GM21447 (cell line): ENCODE data around the gene ZNG1C.
"Not testable (repeated sequence)": the region's sequence is repeated elsewhere in the genome, so short reads cannot be mapped to it uniquely, and the experiment has no call there.

Source experiments
- ATAC-seq: cut with Tn5 transposase; IDR thresholded peaks from one replicate; pipeline ENCODE4 v1.9.1; 2021; ENCODE audit not compliant: unreplicated experiment

ZNG1C gene

GRCh38 chr9:68241683-68242082, at the start of gene ZNG1C:
ZNG1C (plus strand) TSS chr9:68241983; CDS start chr9:68242032, 49 bp downstream.
- ATAC-seq, result not testable (repeated sequence)

- not testable (repeated sequence) for ATAC-seq
Measured at GRCh38 chr9:68242437-68242836, 654 bp downstream of the ZNG1C start.

DNA sequence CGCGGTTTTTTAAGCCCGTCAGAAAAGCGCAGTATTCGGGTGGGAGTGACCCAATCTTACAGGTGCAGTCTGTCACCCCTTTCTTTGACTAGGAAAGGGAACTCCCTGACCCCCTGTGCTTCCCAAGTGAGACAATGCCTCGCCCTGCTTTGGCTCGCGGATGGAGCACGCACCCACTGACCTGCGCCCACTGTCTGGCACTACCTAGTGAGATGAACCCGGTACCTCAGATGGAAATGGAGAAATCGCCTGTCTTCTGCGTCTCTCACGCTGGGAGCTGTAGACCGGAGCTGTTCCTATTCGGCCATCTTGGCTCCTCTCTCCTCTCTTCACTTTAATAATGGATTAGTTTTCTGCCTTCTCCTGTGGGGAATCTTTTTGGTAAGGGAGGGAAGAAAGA, 39.3 kb downstream of the ZNG1C start:
- ATAC-seq, result not testable (repeated sequence)

GRCh38 chr9:68302567-68302966, 60.8 kb downstream of the ZNG1C start, which contains the start of gene FOXD4L3:
FOXD4L3 (plus strand) TSS chr9:68302867; CDS start chr9:68302952, 85 bp downstream.
- not testable (repeated sequence) for ATAC-seq

DNA sequence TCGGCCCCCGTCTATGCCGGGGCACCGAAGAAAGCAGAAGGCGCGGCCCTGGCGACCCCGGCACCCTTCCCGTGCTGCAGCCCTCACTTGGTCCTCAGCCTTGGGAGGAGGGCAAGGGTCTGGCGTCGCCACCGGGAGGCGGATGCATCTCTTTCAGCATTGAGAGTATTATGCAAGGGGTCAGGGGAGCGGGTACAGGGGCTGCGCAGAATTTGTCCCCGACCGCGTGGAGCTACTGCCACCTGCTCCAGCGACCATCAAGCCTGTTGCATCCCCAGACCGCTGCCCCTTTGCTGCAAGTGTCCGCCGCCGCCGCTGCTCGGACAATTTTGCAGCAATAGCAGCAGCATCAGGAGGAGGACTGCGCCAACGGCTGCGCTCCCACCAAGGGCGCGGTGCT, 62.0 kb downstream of the ZNG1C start:
- ATAC-seq, result not testable (repeated sequence)

- not testable (repeated sequence) for ATAC-seq
Measured at GRCh38 chr9:68304212-68304611, 62.4 kb downstream of the ZNG1C start.

DNA sequence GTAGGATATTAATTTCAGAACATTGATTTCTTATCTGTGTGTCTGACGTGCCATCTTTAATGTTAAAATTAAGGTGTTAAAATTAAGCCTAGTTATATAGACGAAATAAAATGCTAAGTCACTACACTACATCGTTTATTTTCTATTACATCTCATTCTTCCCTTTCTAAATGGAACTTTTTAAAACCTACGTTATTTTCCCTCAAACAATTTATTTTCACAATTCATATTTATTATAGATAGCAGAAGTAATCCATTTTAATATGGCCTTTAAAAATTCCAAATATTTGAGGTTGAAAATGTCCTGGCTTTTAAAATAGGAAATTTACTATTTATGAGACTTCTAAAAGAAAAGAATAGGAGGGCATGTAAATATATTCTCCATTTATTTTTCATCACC, 63.0 kb downstream of the ZNG1C start:
- not testable (repeated sequence) for ATAC-seq

DNA sequence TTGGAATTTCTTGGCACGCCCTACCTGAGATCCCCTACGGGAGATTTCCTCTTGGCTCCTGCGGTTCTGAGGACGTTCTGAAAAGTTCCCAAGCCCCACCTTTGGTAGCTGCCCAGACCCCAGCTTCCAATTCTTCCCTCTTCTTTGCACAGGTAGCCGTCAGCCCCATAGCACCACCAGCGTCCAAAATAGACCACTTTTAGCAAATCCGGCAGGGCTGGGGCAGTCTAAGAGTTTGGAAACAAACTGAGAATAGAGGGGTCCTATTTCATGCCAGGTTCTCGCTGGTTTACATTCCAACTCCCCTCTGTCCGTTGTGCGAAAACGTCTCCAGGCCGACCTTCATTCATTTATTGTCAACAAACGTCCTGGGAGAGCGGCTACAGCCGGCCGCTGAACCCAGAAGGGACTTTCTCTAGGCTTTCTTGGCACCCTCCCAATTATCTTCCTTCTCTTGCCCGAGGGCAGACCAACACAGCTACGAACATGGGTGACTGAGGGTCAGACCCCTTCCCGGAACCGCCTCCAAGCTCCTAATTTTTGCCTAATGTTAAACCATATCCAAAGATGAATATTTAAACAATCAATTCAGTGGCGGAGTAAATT, 64.0 kb downstream of the ZNG1C start:
- not testable (repeated sequence) for ATAC-seq

DNA sequence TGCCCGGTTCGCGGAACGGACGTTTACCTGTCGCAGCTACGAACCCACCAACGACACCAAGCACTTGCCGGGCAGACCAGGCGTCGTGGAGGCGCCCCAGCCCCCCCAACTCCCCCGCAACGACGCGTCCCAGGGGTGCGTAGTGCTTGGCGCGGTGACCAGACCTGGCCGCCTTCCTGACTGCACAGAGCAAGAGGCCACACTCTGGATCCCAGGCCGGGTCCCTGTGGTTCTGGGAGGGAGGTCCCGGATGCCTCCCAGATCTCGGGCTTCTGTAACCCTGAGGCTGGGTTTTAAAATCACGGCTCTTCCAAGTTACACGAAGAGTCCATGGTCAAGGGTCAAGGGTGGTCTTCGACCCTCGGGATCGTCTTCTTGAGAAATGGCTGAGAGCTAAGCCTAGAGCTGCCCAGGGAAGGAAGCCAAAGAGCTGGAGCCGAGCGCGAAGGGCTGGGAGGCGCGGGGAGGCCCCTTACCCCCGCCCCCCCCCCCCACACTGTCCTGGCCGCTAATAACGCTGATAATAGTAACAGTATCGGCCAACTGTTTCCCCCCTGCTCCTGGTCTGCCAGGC, 64.7 kb downstream of the ZNG1C start:
- ATAC-seq, result not testable (repeated sequence)

- ATAC-seq, result not testable (repeated sequence)
Measured at GRCh38 chr9:68307127-68307526, 65.3 kb downstream of the ZNG1C start.

DNA sequence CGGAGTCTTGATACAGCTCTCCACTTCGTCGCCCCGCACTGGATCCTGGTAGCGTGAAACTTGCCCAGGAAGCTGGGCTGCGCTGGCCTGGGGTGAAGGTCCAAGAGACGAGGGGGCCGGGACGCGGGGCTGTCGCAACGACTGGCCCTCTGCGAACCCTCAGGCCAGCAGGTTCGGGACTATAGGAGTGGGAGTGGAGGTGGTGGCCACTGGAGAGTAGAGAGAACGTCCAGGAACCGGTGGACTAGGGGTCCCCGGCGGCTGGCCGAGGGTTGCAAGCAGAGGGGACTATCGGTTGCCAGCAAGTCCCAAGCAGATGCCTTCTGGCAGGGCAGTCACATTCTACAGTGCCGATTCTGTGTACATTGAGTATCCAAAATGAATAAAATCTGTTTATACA, 65.9 kb downstream of the ZNG1C start:
- ATAC-seq, result not testable (repeated sequence)

DNA sequence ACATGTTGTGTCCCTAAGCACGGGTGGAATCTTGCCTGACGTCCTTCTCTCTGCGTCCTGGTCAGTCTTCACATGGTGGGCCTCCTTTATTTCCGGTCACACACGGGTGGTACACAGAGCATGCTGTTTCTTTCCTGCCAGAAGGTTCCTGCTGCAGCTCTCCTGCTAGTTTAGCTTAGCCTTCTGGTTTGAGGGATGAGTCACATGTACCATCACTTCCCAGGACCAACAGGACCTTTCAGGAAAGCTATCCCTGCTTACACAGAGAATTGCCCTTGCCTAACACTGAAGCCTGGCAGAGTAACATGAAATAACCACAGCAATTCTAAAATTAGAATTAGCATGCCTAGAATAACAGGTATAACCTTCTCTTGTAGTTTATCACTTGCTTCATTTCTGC, 69.4 kb downstream of the ZNG1C start:
- not testable (repeated sequence) for ATAC-seq

- ATAC-seq, result not testable (repeated sequence)
Measured at GRCh38 chr9:68318209-68318608, 76.4 kb downstream of the ZNG1C start.

- not testable (repeated sequence) for ATAC-seq
Measured at GRCh38 chr9:68323749-68324148, 82.0 kb downstream of the ZNG1C start.

- ATAC-seq, result not testable (repeated sequence)
Measured at GRCh38 chr9:68324518-68324917, 82.7 kb downstream of the ZNG1C start.

DNA sequence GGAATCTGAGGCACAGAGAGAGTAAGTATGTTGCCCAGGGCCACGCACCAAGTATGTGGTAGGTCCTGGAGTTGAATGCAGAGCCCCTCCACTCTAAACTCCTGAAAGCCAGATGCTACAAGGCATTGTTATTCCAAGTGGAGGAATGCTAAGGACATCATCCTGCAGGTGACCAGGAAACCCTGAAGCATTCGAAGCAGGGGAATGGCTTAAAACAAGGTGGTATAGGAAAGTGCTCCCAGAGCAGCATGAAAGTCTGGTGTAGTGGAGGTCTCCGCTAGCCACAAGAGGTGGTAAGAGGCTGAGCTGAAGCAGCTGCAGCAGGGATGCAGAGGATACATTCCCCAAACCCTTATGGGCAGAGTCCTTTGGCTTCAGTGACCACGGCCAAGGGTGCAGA, 87.3 kb downstream of the ZNG1C start:
- not testable (repeated sequence) for ATAC-seq

DNA sequence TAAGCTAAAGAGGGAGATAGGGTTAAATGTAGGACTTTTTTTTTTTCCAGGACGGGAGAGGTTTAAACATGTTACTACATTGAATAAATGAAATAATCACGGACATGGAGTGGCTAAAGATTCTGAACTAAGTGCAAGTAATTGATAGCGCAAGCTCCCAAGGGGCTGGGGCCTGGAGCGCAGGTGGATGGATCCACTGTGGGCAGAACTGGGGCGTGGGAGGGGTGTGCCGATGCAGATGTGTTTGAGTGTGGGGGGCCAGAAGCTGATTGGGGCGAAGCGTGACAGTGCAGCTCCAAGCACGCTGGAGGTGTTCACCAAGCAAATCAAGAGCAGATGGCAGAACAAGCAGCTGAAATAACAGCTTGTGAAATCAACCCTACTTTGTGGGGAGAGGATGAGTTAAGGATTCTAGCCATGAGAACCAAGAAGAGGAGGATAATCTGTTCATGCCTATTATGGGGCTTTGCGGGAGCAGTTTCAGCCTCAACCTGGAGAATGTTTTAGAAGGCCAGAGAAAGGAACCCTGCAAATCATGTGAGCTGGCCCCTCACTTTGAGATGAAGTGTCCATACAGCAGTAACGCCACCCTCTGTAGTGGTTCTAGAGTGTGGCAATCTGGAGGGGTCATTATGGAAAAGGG, 88.9 kb downstream of the ZNG1C start:
- not testable (repeated sequence) for ATAC-seq

- not testable (repeated sequence) for ATAC-seq
Measured at GRCh38 chr9:68332122-68332521, 90.3 kb downstream of the ZNG1C start.

DNA sequence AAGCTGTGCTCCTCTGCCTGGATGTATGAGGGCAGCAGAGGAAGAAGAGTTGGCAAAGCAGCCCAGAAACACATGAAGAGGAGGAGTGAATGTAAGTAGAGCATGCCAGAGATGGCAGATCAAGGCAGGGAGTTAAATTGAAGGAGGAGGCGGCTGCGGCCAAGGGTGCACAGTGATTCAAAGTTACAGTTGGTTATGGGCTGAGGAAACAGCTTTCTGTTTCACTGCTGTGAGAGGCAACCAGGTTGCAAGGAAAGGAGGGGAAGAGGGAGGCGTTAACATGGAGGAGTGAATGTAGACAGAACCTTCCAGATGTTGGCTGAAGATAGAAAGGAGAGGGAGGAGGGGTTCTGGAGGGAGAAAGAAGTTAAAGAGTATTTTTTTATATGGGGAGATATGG, 94.2 kb downstream of the ZNG1C start:
- not testable (repeated sequence) for ATAC-seq

GRCh38 chr9:68336639-68337339, 95.0 kb downstream of the ZNG1C start:
- not testable (repeated sequence) for ATAC-seq

DNA sequence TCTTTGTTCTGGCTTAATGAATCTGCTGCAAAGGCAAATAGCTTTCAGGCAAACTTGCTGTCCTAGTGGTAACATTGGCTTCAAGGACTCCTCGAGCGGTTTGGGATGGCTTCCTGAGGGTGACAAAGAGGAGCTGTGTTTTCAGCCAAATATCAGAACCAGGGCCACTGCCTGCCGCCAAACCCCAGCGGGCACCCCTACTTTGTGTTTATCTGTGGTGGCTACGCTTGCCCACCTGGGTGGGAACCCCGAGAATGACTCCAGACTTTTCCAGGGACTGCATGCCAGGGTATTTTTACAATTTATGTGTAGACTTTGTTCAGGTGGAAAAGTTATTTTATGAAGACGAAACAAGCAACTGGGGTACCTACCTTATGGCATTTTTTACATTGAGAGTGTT, 96.2 kb downstream of the ZNG1C start:
- ATAC-seq, result not testable (repeated sequence)
